SU-DHL-6 (cell line): ENCODE measurements around the gene SHF.
"Not testable (repeated sequence)": the region's sequence is repeated elsewhere in the genome, so short reads cannot be mapped to it uniquely, and the experiment has no call there.

ENCODE experiments used
- CTCF ChIP-seq: fragments of 200-600 bp; sonication (generic); IDR thresholded peaks from one replicate; pipeline ENCODE4 v1.5.1; 2017; ENCODE audit warnings: antibody characterized with exemption, mild to moderate bottlenecking, low read length, moderate library complexity; ENCODE audit not compliant: insufficient read depth, poor library complexity, severe bottlenecking
- EZH2phosphoT487 ChIP-seq: fragments of 200-600 bp; sonication (generic), shearing (Covaris generic); conservative IDR thresholded peaks from 2 replicates; pipeline ENCODE4 v1.6.1; 2018; ENCODE audit warnings: mild to moderate bottlenecking, antibody characterized with exemption, low read length, moderate library complexity, mixed read lengths

- not testable (repeated sequence) for TF ChIP-seq CTCF, EZH2phosphoT487
These were observed 49.0 kb upstream of the SHF start for GRCh38 chr15:45236806-45237205.
